HG02840 (cell line): ENCODE results near the gene PDZD7.
A peak's percentile ranks its signal among the peaks of the same experiment; 100 is the strongest.

Source experiments
- ATAC-seq: cut with Tn5 transposase; IDR thresholded peaks from one replicate; pipeline ENCODE4 v1.9.1; 2021; ENCODE audit warnings: mild to moderate bottlenecking, moderate library complexity, moderate number of reproducible peaks; ENCODE audit not compliant: unreplicated experiment, low FRiP score

Gene PDZD7

DNA sequence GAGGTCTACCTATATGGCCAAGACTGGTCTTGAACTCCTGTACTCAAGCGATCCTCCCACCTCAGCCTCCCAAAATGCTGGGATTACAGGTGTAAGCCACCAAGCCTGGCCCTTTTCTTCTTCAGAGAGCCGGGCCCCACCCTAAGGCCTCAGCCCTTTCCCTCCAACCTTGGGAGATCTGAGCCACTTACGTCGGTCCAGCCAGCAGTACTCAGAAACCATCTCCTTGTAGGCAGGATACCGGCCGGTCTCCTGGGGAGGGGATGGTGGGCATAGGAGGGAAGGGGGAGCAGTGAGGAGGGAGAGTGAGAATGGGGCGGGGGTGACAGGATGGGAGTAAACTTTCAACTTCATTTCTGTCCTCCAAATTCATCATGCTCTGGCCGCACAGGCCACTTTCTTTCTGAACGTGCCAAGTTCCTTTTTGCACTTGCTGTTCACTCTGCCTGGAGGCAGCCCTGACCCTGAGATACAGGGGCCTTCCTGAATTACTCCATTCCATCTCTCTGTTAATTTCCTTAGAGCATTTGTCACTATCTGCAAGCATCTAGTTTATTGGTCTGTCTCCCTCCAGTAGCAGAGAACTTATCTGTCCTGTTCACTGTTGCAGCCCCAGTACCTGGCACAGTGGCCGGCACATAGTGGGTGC is 10.4 kb downstream of the PDZD7 start:
- ATAC-seq = no peak

DNA sequence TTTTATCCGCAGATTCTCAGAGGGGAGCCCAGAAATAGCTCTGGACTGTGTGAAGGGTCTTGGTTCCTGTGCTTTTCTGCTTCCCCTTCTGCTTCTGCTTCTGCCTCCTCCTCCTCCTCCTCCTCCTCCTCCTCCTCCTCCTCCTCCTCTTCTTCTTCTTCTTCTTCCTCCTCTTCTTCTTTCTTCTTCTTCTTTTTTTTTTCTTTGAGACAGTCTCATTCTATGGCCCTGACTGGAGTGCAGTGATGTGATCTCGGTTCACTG is 11.6 kb downstream of the PDZD7 start:
- no peak for ATAC-seq

DNA sequence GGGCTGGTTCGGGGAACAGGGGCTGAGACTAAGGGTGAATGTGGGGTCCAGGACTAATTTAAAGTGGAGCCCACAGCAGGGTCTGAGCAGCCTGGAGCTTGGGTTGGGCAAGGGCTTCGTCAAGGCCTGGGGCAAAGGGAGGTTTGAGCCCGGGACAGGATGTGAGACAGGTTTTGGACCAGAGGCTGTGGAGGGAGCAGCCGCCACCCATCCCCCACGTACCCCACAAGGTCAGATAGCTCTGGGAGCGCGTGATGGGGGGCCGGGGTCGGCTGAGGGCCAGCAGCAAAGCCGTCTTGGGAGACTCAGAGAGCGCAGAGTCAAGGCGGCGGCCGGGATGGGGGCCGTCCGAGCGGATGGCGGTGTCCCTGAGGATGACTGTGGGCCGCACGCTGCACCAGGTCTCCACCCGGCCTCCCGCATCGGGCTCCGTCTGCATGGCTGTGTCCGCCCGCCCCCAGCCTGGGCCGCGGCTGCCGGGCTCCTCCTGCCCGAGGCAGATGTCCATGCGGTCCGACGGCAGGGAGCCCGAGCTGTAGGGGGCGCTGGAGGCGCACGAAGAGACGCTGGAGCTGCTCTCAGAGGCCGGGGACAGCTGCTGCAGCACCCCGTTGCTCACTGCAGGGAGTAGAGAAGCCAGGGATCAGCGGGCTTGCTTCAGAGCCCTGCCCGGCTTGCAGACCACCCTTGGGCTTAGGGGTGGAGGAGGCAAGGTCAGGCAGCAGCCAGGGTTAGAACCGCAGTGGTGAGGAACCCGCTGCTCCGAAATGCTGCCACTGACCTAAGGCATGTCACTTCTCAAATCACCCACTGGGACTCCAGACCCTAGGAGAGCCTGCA is 12.1 kb downstream of the PDZD7 start:
- ATAC-seq = no peak

DNA sequence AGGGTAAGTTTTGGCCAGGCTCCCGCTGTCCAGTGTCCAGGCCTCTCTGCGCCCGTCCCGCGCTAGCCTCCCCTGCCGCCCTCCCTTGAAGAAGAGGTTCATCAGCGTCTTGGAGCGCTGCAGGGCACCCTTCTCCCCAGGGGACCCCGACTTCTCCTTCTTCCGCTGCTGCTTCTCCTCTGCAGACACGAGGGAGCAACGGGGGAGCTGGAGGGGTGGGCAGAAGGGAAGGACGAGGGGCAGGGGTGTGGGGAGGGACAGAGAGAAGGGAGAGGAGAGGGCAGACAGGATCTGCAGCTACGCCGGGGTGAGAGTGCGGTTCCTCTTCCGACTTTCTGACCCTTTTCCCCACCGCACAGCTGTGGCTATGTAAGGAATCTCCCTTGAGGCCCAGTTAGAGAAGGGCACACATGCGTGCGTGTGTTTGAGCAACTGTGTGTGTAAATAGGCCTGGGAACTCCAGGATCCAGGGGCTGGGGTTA is 12.8 kb downstream of the PDZD7 start:
- ATAC-seq = no peak

DNA sequence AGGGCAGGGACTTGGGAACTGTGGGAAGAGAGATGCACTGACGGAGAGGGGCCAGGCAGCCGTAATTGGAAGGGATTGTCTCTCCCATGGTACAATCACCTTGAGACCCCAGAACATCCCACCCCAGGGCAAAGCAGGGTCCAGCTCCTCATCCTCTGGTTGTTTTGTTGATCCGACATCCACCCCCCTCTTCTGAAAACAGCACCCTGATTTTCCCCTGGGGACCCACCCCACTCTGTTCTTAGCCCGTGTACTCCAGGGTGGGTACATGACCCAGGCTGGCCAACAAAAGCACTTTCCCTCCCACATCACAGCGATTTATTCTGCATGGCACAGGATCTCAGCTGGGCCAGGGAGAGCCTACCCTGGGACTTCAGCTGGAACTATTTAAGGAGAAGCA is 14.1 kb downstream of the PDZD7 start:
- no peak for ATAC-seq

DNA sequence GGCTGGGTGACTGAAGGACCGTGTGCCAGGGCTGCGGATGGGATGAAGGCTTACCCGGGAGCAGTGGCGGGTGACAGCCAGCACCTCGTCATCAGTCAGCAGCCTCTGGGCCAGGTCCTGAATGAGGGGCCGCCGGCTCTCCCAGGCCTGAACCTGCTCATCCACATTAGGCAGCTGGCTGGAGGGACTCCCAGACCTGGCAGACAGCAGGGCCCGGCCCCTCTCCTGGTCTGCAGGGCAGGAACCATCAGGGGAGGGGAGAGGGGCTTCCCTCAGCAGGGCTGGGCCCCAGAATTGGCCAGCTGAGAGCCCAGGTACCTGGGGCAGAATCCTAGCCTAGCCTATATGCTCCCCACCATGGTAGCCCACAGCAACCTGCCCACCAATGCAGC is 15.4 kb downstream of the PDZD7 start:
- ATAC-seq = no peak

DNA sequence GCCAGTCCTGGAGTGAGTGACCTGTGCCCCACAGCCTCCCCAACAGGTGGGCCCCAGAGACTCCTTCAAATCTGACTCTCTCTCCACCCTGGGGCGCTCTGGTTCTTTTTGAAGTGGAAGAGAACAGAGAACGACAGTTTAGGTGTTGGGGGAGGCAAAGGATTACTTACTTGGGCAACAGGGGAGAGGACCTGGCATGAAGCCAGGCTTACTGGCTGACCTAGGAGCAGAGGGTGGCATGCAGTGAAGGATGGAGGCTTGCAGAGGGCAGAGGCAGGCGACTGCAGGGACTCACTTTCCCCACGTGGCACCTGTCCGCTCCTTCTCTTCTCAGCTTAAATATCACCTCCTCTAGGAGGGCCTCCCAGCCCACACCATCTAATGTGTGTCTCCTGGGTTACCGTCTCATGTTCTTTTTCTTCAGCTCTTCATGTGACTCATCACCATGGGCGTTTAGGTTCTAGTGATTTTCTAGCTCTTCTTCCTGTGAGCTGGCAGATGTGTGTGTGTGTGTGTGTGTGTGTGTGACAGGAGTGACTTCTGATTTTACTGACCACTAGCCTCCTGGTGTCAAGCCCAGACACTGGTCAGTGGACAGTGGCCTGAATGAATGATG is 15.9 kb downstream of the PDZD7 start:
- no peak for ATAC-seq

DNA sequence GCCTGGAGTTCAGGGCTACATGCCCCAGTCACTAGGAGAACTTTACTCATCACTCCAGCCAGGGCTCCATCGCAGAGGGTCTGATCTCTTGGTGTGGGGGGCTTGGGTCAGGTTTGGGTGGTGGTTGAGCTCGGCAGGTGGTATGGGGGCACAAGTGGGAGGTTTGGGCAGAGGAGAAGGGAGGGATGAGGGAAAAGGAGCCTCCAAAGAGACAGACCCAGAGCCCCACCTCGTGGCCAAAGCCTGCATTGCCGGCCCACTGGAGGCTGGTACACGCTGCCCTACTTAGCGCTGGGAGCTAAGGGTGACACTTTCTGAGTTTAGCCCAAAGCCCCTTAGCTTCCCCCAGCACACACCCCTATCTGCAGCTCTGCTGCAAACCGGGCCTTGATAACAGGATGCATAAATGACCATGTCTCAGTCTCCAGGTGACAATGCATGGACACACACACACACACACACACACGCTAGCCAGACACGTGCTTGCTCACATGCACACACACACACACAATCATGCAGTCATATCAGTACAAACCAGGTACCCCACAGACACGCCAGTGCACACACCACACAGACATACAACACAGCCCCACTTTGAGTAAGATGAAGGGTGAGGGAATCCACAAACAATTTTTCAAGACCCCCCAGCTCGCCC is 16.6 kb downstream of the PDZD7 start:
- ATAC-seq = no peak

DNA sequence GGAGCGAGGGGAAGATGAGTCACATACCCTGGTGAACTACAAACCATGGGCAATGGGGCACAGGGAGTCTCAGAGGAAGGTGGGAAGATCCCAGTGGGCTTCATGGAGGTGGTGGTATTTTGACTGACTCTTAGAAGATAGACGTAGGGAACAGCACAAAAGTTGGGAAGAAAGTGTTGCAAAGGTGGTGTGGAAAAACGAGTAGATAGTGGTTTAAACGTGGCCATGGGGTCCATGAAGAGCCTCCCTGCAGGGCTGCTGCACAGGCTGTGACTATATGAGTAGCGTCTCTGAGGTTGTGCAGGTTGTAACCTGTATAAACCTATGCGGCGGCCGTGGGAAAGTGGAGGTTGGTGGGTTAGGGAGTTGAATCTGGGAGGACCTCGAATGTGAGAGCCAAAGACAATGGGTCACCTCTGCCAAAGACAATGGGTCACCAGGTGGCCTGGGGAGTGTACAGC is 17.5 kb downstream of the PDZD7 start:
- no peak for ATAC-seq

DNA sequence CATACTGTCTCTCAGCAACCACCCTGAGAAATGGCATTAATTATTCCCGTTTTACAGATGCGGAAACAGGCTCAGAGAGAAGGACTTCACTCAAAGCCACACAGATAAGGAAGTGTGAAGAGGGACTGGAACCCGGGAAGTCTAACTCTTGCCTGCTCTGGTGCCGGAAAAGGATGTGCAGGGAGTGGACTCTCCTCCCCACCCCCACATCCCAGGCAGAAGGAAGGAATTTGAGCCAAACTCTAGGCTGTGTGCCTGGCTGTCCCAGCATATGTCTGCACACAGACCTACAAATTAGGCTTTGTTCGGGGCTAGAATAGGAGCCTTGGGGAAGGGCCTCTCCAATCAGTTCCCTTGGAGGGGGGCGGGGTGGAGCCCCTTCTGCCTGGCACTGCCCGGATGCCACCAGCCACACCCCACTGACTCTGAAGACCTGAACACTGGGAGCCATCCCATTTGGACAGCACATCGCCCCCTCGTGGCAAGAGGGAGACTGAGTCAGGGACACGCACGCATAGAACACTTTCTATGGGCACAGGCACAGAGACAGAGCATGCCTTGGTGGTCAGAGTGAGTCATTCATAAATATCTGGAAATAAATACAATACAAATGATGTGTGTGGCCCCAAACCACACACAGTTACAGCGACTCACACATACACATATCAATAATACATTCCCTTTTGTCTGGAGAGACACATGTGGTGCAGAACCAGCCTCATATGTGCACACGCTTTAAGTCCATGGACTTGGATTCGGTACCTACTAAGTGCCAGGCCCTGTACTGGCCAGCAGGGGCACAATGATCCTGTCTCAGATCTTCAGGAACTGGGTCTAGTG is 18.2 kb downstream of the PDZD7 start:
- peak; percentile 67 for ATAC-seq

DNA sequence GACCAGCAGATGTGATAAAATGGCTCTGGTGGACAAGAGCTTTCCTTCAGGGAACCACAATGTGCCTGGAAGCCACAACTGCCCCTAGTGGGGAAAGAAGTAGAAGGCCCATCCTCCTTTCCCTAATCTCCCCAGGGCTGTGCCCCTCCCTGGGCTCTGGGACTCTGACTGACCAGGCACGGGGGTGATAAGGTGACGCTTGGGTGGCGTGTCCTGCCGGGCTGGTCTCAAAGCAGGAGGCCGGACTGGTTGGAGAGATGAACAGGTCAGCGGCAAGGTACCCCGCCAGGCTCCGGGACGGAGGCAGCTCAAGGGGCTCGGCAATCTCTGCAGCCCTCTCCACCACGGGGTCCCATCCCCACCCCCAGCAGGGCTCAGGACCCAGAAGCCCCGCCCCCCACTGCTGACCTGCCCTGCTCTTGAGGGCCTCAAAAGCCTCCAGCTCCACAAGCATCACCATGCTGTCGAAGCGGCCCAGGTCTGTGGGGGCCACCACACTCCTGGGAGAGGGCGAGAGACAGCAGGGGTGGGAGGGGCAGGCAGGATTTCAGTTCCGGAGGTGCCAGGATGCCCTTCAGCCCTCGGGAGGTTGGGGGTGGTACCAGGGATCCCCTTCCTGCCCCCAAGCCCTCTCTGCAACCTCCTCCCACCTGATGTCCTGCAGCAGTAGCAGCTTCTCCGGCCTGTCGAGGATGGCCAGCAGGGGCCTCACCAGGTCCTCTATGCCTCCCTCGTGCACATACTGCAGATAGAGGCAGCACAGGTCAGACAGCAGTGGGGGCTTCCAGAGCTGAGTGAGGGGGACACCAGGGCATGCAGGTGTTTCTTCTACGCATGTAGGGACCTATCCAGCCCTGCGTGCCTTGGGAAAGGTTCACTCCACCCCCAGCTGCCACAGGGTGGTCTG is 19.2 kb downstream of the PDZD7 start:
- no peak for ATAC-seq

DNA sequence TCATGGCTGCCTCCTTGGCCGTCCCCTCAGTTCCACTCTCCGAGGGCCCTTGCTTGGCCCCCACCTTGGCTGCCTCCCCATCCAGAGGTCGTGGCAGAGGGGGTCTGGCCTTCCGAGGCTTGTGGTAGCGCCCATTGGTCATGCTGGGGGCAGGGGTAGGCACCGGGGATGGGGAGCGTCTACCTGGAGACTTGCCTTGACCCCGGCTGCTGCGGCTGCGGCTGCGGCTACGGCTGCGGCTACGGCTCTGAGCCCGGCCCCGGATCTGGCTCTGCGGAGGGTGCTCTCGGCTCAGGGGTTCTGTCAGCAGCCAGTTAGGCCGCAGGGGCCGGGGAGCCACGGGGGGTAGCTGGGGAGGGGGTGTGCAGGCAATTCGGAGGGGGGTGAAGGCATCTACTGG is 20.6 kb downstream of the PDZD7 start:
- ATAC-seq = no peak

DNA sequence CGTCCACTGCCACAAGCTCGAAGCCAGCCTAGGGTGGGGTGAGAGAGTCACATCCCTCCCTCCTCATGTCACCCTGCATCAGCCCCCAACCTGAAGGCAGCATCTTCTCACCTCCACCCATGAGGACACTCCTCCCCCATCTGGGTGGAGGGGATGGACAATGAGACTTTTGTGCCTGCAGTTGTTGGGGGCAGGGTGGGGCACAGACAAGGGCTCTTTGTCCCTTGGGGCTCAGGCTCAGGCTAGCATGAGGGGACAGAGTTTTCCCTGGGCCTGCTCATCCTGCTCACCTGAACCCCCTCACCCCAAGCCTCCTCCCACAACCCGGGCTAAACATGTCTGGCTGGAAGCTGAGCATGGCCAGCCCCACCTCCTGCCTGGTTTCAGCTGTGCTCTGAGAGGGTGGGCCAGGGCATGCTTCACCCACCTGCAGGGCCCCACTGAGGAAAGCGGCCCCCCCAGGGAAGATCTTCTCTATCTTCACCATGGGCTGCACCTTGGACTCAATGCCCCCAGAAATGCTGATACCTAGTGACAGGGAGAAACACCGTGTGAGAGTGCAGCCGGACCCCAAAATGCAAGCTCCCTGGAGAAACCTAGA is 22.0 kb downstream of the PDZD7 start:
- no peak for ATAC-seq

DNA sequence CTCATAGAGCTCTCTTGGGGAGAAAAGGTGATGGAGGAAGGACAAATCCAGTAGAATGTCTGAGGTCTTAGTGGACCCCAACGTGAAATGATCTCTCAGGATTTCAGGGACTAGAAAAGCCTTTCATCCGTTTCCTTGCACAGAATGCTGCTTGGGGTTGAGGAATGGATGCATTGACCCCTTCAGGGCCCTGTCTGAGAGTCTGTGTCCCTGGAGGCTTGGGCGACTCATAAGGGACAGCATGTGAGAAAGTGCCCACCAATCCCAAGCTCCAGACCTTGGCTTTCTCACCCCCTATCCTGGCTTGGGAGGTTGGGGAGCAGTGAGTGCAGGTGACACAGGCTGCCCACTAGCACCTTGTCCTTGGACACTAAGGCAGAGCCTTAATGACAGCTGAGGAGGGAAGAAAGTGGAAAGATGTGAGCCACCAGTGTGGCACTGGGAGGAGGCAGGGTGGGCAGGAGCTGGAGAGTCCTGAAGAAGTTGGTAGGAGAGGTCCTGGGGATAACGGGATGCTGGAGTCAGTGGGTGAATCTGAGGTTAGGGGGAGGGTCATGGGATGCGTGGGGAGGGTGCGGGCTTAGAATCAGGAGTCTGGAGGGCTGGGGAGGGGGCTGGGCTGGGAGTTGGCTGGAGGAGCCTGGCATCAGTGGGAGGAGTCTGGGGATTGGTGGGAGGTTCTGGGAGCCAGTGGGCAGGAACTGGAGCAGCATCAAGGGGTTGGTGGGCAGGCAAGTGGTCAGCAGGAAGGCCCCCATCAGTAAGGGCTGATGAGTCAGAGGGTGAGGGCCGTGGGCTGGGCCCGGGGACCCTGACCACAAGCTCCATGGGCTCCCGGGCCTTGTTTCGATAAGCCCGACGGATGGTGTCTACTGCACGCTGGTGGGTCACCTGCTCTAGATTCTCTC is 22.8 kb downstream of the PDZD7 start:
- no peak for ATAC-seq

DNA sequence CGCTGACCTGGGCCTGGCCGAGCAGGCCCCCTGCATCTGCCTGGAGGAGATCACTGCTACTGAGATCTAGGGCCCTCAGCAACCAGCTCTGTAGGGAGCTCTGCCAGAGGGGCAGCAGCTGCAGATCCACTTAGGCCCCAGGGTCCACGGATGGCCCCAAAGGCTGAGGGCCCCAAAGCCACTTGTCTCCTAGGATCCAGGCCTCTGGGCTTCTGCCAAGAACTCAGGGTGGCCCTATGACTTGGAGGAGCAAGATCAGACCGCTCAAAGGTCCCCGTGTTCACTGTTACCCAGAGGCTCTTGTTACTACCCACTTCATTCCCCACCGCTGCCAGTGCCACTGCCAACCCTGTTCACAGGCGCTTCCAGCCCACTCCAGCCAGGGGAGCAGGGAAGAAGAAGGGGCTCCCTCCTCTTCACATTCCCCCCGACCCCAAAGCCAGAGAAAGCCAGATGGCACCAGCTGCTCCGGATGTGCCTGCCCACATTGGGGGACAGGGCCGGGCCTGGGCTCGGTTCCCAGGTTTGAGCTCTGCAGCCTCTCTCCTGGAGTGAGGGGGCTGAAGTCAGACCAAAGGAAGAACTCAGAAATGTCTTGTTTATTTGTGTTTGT is 23.7 kb downstream of the PDZD7 start:
- no peak for ATAC-seq

DNA sequence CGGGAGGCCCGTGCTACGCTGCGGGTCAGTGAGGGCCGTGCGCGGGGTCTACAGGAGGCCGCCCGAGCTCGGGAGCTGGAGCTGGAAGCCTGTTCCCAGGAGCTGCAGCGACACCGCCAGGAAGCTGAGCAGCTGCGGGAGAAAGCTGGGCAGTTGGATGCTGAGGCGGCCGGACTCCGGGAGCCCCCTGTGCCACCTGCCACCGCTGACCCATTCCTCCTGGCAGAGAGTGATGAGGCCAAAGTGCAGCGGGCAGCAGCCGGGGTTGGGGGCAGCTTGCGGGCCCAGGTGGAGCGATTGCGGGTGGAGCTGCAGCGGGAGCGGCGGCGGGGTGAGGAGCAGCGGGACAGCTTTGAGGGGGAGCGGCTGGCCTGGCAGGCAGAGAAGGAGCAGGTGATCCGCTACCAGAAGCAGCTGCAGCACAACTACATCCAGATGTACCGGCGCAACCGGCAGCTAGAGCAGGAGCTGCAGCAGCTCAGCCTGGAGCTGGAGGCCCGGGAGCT is 24.3 kb downstream of the PDZD7 start:
- ATAC-seq = no peak

DNA sequence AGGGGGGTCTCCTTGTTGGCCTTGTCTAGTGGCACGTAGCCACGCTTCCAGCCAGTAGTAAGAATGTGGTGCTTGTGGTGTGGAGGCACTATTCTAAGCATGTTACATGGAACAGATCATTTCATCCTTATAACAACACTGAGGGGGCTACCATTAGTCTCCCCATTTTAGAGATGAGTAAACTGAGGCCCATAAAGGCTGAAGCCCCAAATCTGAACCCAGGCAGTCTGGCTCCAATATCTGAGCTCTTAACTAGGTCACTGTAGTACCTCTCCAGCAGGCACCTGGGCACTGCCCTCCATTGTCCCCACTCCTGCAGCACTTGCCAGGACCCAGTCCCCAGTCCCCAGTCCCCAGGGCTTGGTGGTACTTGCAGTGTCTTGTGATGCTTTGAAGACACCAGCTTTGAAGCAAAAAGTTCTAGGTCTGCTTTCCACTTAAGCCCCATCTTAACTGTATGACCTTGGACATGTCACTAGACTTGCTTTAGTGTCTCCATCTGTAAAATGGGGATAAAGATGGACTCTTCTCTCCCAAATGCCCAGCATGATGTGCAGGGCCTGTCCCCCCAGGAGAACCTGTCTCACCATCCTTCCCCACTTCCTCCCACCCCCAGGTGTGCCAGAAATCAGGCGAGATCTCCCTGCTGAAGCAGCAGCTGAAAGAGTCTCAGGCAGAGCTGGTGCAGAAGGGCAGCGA is 24.9 kb downstream of the PDZD7 start:
- no peak for ATAC-seq
